Spleen (tissue), 11 donors: ENCODE measurements around the gene VSTM4. TPM values are rescaled to one million over a fixed set of nuclear protein-coding genes. Genes with fewer than 3 reads are reported as not detected.

Experiments used
- DNase-seq: peaks from one replicate; pipeline ENCODE4 v3.0.0-alpha.2; 2020
- H3K27ac ChIP-seq, 8 donors: fragments of 200-600 bp; sonication (generic) in 7 of 8; 1 replicate in 4 of 8; 2 replicates in 4 of 8; pipeline versions ENCODE4 v1.5.0 to v1.8.0; 2016 to 2021; ENCODE audit warnings: inconsistent platforms in 4 of 8, mild to moderate bottlenecking in 4 of 8, moderate library complexity in 1 of 8
- H3K27me3 ChIP-seq, 7 donors: fragments of 200-600 bp; sonication (generic) in 6 of 7; replicated peaks in 1 of 7; 1 replicate in 4 of 7; 2 replicates in 3 of 7; pipeline versions ENCODE4 v1.5.0 to v1.8.0; 2016 to 2021; ENCODE audit warnings: inconsistent platforms in 3 of 7, mild to moderate bottlenecking in 1 of 7
- H3K36me3 ChIP-seq, 6 donors: fragments of 200-600 bp; sonication (generic) in 5 of 6; 1 replicate in 4 of 6; 2 replicates in 2 of 6; pipeline versions ENCODE4 v1.5.0 to v1.8.0; 2016 to 2021; ENCODE audit warnings: inconsistent platforms in 2 of 6
- H3K4me1 ChIP-seq, 6 donors: fragments of 200-600 bp; sonication (generic) in 5 of 6; 1 replicate in 3 of 6; 2 replicates in 3 of 6; pipeline versions ENCODE4 v1.5.0 to v1.8.0; 2016 to 2021; ENCODE audit warnings: inconsistent platforms in 3 of 6
- H3K4me3 ChIP-seq, 8 donors: fragments of 200-600 bp; sonication (generic) in 7 of 8; 1 replicate in 4 of 8; 2 replicates in 4 of 8; pipeline versions ENCODE4 v1.5.0 to v1.8.0; 2016 to 2021; ENCODE audit warnings: inconsistent platforms in 4 of 8, mild to moderate bottlenecking in 4 of 8, moderate library complexity in 2 of 8
- H3K9me3 ChIP-seq, 8 donors: fragments of 200-600 bp; sonication (generic) in 7 of 8; 1 replicate in 4 of 8; 2 replicates in 4 of 8; pipeline versions ENCODE4 v1.5.0 to v1.8.0; 2016 to 2021; ENCODE audit warnings: inconsistent platforms in 4 of 8
- POLR2A ChIP-seq, 3 donors: fragments of 450-650 bp; IDR thresholded peaks; one replicate each; pipeline ENCODE4 v1.5.1; 2017; ENCODE audit warnings: antibody characterized with exemption in 3 of 3, mild to moderate bottlenecking in 1 of 3
- POLR2AphosphoS5 ChIP-seq, 3 donors: sonication (generic); formaldehyde crosslinking; IDR thresholded peaks; one replicate each; pipeline ENCODE4 v1.5.1; 2017; ENCODE audit warnings: antibody characterized with exemption in 3 of 3
- WGBS, 5 donors: extraction: QIAGEN DNeasy Blood & Tissue Kit in 3 of 5; methylation state at CpG; one replicate each; pipeline versions ENCODE4 v1.1.5 to v1.1.7; 2013 to 2018; 5-methylcytosine and 5-hydroxymethylcytosine counted together
- intact Hi-C: fragments of 100-400 bp; cut with DNase I; formaldehyde crosslinking; loops from one replicate; pipeline ENCODE4 v1.15.0; 2023; ENCODE audit warnings: low total_unique reads
- polyA plus RNA-seq, 3 donors: library from polyadenylated mRNA; stranded (reverse); fragments of 200-250 nt; gene quantifications; one replicate each; pipeline ENCODE4 v1.2.1, GENCODE V29; 2013
- total RNA-seq, 7 donors: library from RNA; depleted of rRNA in 3 of 7; stranded (reverse); fragments of >200 nt in 3 of 7; fragmentation: NEBNext Ultra II Directional in 4 of 7; extraction: Animal tissue kit (Norgen Biotek cat#: 25700) in 4 of 7; gene quantifications; one replicate each; pipeline versions ENCODE4 v1.1.0 to v1.2.1, GENCODE V29; 2016 to 2021
- TF ChIP-seq, protein P1 (sequence below), 11 experiments: fragments of 200-600 bp in 7 of 11; fragments of 450-650 bp in 4 of 11; sonication (generic) in 4 of 11; IDR thresholded peaks in 8 of 11; conservative IDR thresholded peaks in 3 of 11; 1 replicate in 7 of 11; 2 replicates in 4 of 11; pipeline versions ENCODE4 v1.4.0 to v1.8.0; 2016 to 2021; ENCODE audit warnings: antibody characterized with exemption in 11 of 11, inconsistent platforms in 4 of 11, mild to moderate bottlenecking in 1 of 11
- donor health status: healthy with polysubstance abuse.
- donor health status: DM: no; HTN: no; CAD: no; lungs with moderate emphysema.
- donor health status: DM: no; HTN: no; CAD: no.
- donor health status: Bipolar disorder and iron deficiency.
- donor health status: healthy.
- donor health status: DM: no; HTN: no; CAD: no.
- donor health status: DM: yes; HTN: yes; CAD: no.

The VSTM4 gene
- total and polyA plus RNA-seq, 10 donors: 0.57 to 6.8 (median 3.1) TPM

- H3K9me3 ChIP-seq: no peaks in the 10 kb centered on the region
- intact Hi-C loops: no loop called here
- H3K27me3 ChIP-seq: peaks cover 0 to 69% (median 14%) of the 10 kb centered on the region in 7 donors
- no peak overlapping the region for H3K4me3 ChIP-seq
- H3K36me3 ChIP-seq: no peaks in the 10 kb centered on the region
- TF ChIP-seq POLR2AphosphoS5 (IDR thresholded peaks at IDR 0.05) (no peak), POLR2A (IDR thresholded peaks at IDR 0.05) (no peak)
- TF ChIP-seq, protein P1, sequence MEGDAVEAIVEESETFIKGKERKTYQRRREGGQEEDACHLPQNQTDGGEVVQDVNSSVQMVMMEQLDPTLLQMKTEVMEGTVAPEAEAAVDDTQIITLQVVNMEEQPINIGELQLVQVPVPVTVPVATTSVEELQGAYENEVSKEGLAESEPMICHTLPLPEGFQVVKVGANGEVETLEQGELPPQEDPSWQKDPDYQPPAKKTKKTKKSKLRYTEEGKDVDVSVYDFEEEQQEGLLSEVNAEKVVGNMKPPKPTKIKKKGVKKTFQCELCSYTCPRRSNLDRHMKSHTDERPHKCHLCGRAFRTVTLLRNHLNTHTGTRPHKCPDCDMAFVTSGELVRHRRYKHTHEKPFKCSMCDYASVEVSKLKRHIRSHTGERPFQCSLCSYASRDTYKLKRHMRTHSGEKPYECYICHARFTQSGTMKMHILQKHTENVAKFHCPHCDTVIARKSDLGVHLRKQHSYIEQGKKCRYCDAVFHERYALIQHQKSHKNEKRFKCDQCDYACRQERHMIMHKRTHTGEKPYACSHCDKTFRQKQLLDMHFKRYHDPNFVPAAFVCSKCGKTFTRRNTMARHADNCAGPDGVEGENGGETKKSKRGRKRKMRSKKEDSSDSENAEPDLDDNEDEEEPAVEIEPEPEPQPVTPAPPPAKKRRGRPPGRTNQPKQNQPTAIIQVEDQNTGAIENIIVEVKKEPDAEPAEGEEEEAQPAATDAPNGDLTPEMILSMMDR (IDR thresholded peaks at IDR 0.05 in 8 of 11, conservative IDR thresholded peaks at IDR 0.05 in 3 of 11): no peak
- DNase-seq: no peak
- H3K4me1 ChIP-seq: peaks cover 0 to 11% (median 5%) of the 10 kb centered on the region in 6 donors
- WGBS, 5 donors: 73 to 89% (median 84%) methylated on average over 3 of the region's 3 CpGs
- H3K27ac ChIP-seq: no peak overlapping the region
Measured at GRCh38 chr10:49112098-49112497, 3.2 kb downstream of the VSTM4 start.

DNA sequence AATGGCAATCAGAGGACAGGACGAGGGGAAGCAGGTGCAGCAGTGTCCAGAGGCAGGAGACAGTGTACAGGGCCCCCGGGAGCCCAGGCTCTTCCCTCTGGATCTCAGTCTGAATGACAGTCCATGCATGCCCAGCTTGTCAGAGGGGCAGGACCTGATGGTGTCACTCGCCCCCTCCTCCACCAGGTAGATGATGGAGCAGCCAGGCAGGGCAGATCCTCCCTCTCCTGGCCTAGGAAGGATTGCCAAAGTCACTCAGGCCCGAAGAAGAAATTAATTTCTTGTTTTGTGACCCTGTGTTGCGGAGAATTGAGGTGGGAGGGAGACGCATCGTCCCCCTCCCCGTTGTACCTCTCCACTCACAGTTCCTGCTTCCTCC lies 4.0 kb downstream of the VSTM4 start:
- no peaks in the 10 kb centered on the region for H3K9me3 ChIP-seq
- DNase-seq: no peak
- TF ChIP-seq, protein P1 (IDR thresholded peaks at IDR 0.05 in 8 of 11, conservative IDR thresholded peaks at IDR 0.05 in 3 of 11): no peak
- TF ChIP-seq POLR2A (IDR thresholded peaks at IDR 0.05) (no peak), POLR2AphosphoS5 (IDR thresholded peaks at IDR 0.05) (no peak)
- H3K27me3 ChIP-seq: peaks cover 0 to 61% (median 14%) of the 10 kb centered on the region in 7 donors
- peaks cover 0 to 15% (median 7%) of the 10 kb centered on the region in 6 donors for H3K4me1 ChIP-seq
- no peaks in the 10 kb centered on the region for H3K36me3 ChIP-seq
- no peak overlapping the region for H3K27ac ChIP-seq
- intact Hi-C loops: no loop called here
- H3K4me3 ChIP-seq: no peak overlapping the region
- 60 to 84% (median 76%) methylated on average over 8 of the region's 8 CpGs for WGBS, 5 donors

DNA sequence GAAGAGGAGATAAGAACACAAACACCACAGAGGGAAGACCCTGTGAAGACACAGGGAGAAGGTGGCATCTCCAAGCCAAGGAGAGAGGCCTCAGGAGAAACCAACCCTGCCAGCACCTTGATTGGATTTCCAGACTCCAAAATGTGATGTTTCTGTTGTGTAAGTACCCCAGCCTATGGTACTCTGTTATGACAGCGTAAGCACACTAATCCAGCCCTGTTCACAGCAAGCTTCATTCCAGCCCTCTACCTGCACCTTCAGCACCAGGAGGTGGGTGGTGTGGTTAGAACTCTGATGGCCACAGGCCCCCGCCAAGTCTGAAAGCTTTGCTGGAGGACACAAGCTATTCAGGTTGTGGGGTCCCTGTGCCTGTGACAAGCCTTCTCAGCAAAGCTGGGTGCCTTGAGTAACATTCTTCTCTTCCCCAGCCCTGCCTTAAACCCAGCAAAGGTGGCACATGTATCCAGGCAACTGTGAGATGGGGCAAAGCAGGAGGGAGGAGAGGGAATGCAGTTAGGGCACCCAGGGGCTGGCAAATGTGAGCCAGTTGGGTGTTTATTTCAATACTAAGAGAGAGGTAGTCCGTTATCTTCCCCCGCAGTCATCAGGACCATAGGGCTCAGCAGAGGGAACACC lies 4.5 kb downstream of the VSTM4 start:
- H3K4me3 ChIP-seq: no peak overlapping the region
- WGBS, 5 donors: 94 to 97% (median 96%) methylated on average over 4 of the region's 4 CpGs
- peaks cover 0 to 15% (median 8%) of the 10 kb centered on the region in 6 donors for H3K4me1 ChIP-seq
- DNase-seq: no peak
- H3K27me3 ChIP-seq: peaks cover 0 to 56% (median 11%) of the 10 kb centered on the region in 7 donors
- H3K9me3 ChIP-seq: no peaks in the 10 kb centered on the region
- TF ChIP-seq POLR2AphosphoS5 (IDR thresholded peaks at IDR 0.05): no peak
- TF ChIP-seq, protein P1 (IDR thresholded peaks at IDR 0.05 in 8 of 11, conservative IDR thresholded peaks at IDR 0.05 in 3 of 11): no peak
- TF ChIP-seq POLR2A (IDR thresholded peaks at IDR 0.05): no peak
- H3K27ac ChIP-seq: peak overlapping the region in 2 of 8 donors; percentile 12 to 31
- H3K36me3 ChIP-seq: no peaks in the 10 kb centered on the region
- intact Hi-C loops: no loop called here

GRCh38 chr10:49109669-49110340 lies 5.5 kb downstream of the VSTM4 start:
- peak in 2 of 3 donors; percentile 60 to 63 for TF ChIP-seq POLR2AphosphoS5 (IDR thresholded peaks at IDR 0.05)
- TF ChIP-seq POLR2A (IDR thresholded peaks at IDR 0.05): no peak
- intact Hi-C loops: no loop called here
- WGBS, 5 donors: 65 to 72% (median 68%) methylated on average over 8 to 9 of the region's 9 CpGs
- Histone ChIP-seq H3K9me3 (no peaks in the 10 kb centered on the region), H3K4me3 (no peak overlapping the region), H3K27me3 (peaks cover 0 to 48% (median 4%) of the 10 kb centered on the region in 7 donors), H3K36me3 (no peaks in the 10 kb centered on the region), H3K27ac (peak overlapping the region in 3 of 8 donors; percentile 4 to 31 (median 12)), H3K4me1 (peaks cover 0 to 12% (median 4%) of the 10 kb centered on the region in 6 donors)
- no peak for DNase-seq
